Measurements from ENCODE around the gene PVALB.
A peak's percentile ranks its signal among the peaks of the same experiment; 100 is the strongest.

The PVALB gene

GRCh38 chr22:36846271-36846670 lies 29.4 kb upstream of the PVALB start:
- no peak for DNase-seq

DNA sequence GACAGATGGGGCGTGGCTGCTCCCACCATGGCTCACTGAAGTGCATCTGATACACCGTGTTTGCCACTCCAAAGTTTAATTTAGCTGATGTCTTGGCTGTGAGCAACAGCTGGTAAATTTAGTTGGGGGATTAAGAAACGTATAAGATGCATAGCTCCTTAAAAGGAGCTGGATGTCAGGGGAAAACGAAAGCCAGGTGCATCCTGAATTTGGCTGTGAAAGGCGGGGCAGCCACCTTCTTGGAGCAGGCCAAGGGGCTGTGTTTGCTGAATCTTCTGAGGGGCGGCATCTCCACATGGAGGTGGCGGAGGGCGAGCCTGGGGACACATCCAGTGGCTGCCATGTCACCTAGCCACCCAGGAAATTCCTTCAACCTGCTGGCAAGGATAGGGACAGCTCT lies 23.3 kb upstream of the PVALB start:
- DNase-seq = no peak

DNA sequence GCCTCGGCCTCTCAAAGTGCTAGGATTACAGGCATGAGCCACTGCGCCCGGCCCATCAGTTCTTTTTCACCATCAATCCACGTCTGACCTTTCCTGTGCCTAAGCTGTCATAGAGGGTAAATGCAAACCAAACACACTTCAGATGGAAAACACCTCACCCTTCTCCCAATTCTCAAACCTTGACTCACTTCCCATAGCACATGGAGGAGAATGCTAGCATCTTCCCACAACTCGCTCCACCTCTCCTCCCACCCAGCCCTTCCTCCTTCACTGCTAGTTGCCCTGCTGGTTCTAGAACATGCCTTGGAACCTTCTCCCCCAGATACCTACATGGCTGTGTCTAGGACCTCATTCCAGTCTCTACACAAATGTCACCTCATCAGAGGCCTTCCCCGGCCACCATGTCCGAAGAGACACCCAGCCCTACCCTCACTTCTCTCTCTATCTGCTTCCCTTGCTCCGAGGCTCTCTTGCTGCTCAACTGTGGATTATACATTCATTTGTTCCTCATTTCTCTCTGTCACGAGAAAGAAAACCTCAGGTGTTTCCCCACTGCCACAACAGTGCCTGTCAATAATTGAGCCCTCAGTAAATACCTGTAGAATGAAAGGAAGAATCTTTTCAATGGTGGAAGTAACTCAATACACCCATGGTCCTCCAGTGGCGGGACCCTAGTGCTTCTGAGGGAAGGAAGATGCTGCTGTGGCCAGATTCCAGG lies 22.7 kb upstream of the PVALB start:
- DNase-seq = no peak

- no peak for DNase-seq
Observed at GRCh38 chr22:36838119-36839030, 21.5 kb upstream of the PVALB start.

DNA sequence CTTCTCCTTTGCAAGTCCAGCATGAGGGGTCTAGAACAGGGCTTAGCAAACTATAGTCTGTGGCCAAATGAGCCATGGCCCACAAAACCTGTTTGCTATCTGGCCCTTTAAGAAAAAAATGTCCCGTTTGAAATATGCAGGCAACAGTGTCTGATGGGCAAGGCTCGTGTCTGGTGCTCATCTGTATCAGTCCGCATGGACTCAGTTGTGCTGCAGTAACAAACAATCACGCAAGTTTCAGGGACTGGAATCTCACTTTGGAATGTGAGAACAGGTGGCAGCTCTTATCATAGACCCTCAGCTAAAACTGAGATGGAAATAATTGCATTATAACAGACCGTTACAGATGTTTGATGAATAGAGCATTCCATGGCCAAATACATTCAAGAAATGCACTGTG lies 19.1 kb upstream of the PVALB start:
- no peak for DNase-seq

DNA sequence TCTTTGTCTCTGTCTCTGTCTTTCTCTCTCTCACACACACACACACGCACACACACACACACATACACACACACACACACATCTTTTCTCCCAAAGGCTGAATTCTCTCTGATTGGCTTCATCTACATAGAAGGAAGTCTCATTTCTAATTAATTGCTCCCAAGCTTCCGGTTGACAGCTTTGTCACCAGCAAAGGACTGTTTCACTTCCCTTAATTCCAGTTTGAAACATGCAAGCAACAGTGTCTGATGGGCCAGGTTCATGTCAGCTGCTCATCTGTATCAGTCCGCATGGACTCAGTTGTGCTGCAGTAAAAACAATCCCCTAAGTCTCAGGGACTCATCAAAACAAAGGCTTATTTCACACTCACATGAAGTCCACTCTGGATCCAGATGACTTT lies 16.2 kb upstream of the PVALB start:
- DNase-seq = peak in 1 of 2 donors; percentile 55

DNA sequence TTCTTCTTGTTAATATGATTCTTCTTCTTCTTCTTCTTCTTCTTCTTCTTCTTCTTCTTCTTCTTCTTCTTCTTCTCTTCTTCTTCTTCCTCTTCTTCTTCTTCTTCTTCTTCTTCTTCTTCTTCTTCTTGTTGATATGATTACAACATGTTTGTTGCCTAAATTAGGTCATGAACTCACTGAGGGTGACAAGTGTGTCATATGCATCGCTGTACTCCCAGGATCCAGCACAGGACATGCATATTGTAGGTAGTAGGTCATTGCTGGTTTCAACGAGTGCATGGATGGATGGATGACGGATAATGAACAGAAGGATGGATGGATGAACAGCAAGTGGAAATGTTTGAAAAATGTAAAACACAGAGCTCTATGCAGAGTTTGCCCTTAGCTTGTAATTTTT lies 14.9 kb upstream of the PVALB start:
- no peak for DNase-seq

DNA sequence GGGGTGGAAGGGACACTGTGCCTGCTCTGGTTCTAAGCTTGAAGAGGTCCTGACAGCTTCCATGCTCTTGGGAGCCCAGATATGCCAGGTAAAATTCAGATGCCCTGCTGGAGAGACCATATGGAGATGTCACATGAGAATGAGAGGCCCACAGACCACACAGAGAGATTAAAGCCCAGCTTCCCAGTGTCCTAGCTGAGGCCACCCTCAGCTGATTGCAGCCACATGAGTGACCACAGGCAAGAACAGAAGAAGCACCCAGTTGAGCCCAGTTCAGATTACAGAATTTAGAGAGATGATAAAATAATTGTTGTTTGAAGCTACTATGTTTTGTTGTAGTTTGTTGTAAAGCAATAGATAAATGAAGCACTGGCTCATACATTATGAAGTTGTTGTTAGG lies 14.4 kb upstream of the PVALB start:
- DNase-seq = no peak

GRCh38 chr22:36830601-36831000 lies 13.8 kb upstream of the PVALB start:
- DNase-seq = no peak

- DNase-seq = no peak
Observed at GRCh38 chr22:36829370-36830002, 12.7 kb upstream of the PVALB start.

GRCh38 chr22:36828815-36829214 lies 12.0 kb upstream of the PVALB start:
- DNase-seq = no peak

- no peak for DNase-seq
Observed at GRCh38 chr22:36826262-36826661, 9.4 kb upstream of the PVALB start.

GRCh38 chr22:36824655-36825054 lies 7.8 kb upstream of the PVALB start:
- no peak for DNase-seq

- DNase-seq = no peak
Observed at GRCh38 chr22:36823186-36823839, 6.5 kb upstream of the PVALB start.

DNA sequence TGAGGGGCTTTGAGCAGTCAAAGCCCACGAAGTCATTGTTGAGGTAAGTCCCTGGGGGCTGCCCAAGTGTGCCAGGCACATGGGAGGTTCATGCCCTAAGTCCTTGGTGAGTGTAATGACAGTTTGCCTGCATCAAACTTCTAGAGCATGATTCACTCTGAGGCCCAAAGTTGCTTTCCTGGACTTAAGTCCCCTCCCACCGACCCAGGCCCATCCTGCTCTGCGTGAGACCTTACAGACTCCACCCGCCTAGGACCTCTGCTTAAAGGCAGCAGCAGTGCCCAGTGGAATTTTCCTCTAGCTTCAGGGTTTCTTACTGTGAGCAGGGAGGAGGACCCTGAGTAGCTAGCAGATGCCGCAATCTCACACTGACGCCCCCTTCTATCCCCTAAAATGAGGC lies 5.7 kb upstream of the PVALB start:
- no peak for DNase-seq

GRCh38 chr22:36819112-36819511 lies 2.3 kb upstream of the PVALB start:
- no peak for DNase-seq

GRCh38 chr22:36818010-36818642 lies 1.3 kb upstream of the PVALB start:
- DNase-seq = no peak

- DNase-seq = no peak
Observed at GRCh38 chr22:36817525-36817848, 652 bp upstream of the PVALB start.

GRCh38 chr22:36816339-36816635 lies 548 bp downstream of the PVALB start:
- DNase-seq = no peak

DNA sequence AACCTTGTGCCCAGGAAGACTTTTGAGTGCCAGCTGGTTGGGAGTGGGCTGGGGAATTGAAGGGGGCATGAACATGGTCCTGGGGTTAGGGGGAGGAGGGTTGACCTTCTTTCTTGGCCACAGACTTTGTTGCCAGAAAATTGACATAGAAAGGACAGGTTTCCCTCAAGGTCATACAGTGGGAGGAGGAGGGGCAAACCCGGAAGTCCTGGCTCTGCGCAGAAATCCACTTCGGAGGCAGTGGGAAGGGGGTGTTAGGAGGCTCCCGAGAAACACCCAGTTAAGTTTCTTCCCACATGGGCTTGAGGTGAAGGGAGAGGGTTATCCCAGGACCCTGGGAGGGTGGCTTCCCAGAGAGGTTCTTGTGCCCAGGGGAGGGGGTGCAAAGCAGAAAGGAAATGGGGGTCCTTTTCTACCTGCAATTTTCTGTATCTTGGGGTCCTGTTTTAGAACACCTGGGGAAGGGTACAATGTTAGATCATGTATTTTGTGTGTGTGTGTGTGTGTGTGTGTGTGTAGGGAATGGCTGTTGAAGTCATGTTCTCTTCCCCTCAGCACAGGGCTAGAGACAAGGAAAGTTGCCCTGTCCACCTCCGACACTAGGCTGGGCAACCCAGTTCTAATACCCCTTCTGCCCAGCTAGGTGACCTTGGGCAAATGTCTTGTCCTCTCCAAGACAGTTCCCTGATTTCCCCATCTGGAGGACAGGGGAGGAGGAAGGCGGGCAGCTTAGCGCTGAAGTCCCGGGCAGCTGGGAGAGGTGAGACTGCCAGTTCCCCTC lies 1.1 kb downstream of the PVALB start:
- DNase-seq = no peak

DNA sequence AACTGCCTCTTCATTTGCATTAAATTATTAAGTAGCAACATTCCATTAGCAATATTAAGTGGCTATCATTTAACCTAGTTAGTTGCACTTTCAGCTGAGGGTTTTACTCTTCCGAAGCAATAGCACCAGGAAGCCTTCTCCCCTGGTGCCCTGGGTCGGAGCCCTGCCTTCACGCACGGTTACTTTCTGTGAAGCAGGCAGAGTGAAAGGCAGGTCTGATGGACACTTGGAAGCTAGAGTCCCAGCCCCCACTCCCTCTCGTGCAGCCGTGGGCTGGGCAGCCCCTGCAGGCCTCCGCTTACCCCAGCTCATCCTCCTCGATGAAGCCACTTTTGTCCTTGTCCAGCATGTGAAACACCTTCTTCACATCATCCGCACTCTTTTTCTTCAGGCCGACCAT lies 2.0 kb downstream of the PVALB start:
- DNase-seq = no peak

DNA sequence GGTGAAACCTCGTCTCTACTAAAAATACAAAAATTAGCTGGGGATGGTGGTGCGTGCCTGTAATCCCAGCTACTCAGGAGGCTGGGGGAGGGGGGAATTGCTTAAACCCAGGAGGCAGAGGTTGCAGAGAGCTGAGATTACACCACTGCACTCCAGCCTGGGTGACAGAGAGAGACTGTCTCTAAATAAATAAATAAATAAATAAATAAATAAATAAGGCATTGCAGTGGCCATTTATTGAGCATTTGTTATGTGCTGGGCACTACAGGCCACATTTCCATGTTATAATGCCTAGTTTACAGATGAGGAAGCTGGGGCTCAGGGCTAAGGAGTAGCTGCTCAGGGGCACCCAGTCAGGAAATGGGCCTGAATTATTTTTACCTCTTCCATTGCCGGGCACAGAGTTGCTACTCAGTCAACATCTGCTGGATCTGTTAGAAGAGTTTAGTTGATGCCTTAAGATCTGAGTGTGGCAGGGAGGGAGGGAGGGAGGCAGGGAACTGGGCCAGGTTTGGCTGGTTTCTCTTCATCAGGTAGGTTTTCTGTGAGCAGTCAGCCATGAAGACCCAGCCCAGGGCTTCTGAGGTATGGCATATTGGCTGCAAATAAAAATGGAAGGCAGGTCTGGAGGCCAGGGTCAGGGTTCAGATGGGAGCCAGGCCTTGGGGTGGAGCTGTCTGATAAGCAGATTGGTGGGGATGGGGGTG lies 5.6 kb downstream of the PVALB start:
- DNase-seq = no peak
